Peyer's patch (tissue), 4 donors: Measurements from ENCODE around the gene PRSS58. TPM values are rescaled to one million over a fixed set of nuclear protein-coding genes. Genes with fewer than 3 reads are reported as not detected.

ENCODE experiments used
- DNase-seq, 3 donors: peaks; one replicate each; pipeline ENCODE4 v3.0.0-alpha.2; 2017 to 2019
- H3K27ac ChIP-seq, 4 donors: fragments of 200-600 bp; sonication (generic); one replicate each; pipeline ENCODE4 v1.5.1; 2016 to 2019
- H3K27me3 ChIP-seq, 2 donors: fragments of 200-600 bp; sonication (generic); one replicate each; pipeline ENCODE4 v1.5.1; 2019
- H3K36me3 ChIP-seq, 3 donors: fragments of 200-600 bp; sonication (generic); one replicate each; pipeline ENCODE4 v1.5.1; 2016 to 2019
- H3K4me1 ChIP-seq, 4 donors: fragments of 200-600 bp; sonication (generic); one replicate each; pipeline ENCODE4 v1.5.1; 2016 to 2019
- H3K4me3 ChIP-seq, 4 donors: fragments of 200-600 bp; sonication (generic); 1 replicate in 3 of 4; 2 replicates in 1 of 4; pipeline ENCODE4 v1.5.1; 2016 to 2019; ENCODE audit warnings: mild to moderate bottlenecking in 1 of 4
- H3K9me3 ChIP-seq, 4 donors: fragments of 200-600 bp; sonication (generic); one replicate each; pipeline ENCODE4 v1.5.1; 2016 to 2019; ENCODE audit warnings: mild to moderate bottlenecking in 1 of 4
- POLR2A ChIP-seq, 2 donors: fragments of 450-650 bp; IDR thresholded peaks; one replicate each; pipeline ENCODE4 v1.5.1; 2017; ENCODE audit warnings: antibody characterized with exemption in 2 of 2, mild to moderate bottlenecking in 2 of 2, moderate library complexity in 2 of 2
- total RNA-seq, 4 donors: library from RNA; depleted of rRNA; stranded (reverse); fragments of >200 nt; gene quantifications; one replicate each; pipeline ENCODE4 v1.1.0, GENCODE V29; 2016
- TF ChIP-seq, protein P1 (sequence below), 6 experiments: fragments of 450-650 bp in 4 of 6; fragments of 200-600 bp in 2 of 6; sonication (generic) in 1 of 6; IDR thresholded peaks; one replicate each; pipeline ENCODE4 v1.5.1; 2017 to 2019; ENCODE audit warnings: antibody characterized with exemption in 6 of 6, mild to moderate bottlenecking in 3 of 6, moderate library complexity in 1 of 6

The PRSS58 gene
- total RNA-seq, 4 donors from 2014 or later = not detected

DNA sequence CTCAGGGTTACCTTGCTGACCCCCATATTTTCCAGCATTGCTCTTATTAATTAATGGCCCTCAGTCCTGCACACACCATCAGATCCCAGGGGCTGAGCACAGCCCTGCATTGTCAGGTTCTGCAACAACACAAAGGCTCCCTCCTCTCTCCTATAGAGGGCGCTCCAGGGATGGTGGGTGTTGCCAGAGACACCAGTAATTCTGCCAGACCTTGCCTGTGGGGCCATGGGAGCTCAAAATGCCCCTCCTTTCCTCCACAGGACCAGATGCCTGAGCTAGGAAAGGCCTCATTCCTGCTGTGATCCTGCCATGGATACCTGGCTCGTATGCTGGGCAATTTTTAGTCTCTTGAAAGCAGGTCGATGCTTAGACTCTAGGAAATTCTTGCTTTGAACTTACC lies 42.8 kb upstream of the PRSS58 start:
- Histone ChIP-seq H3K4me3 (no peak overlapping the region), H3K36me3 (no peaks in the 10 kb centered on the region), H3K4me1 (no peaks in the 10 kb centered on the region), H3K27ac (no peak overlapping the region), H3K27me3 (no peaks in the 10 kb centered on the region), H3K9me3 (no peaks in the 10 kb centered on the region)
- no peak for DNase-seq
- TF ChIP-seq, protein P1, sequence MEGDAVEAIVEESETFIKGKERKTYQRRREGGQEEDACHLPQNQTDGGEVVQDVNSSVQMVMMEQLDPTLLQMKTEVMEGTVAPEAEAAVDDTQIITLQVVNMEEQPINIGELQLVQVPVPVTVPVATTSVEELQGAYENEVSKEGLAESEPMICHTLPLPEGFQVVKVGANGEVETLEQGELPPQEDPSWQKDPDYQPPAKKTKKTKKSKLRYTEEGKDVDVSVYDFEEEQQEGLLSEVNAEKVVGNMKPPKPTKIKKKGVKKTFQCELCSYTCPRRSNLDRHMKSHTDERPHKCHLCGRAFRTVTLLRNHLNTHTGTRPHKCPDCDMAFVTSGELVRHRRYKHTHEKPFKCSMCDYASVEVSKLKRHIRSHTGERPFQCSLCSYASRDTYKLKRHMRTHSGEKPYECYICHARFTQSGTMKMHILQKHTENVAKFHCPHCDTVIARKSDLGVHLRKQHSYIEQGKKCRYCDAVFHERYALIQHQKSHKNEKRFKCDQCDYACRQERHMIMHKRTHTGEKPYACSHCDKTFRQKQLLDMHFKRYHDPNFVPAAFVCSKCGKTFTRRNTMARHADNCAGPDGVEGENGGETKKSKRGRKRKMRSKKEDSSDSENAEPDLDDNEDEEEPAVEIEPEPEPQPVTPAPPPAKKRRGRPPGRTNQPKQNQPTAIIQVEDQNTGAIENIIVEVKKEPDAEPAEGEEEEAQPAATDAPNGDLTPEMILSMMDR (IDR thresholded peaks at IDR 0.05) = no peak
- TF ChIP-seq POLR2A (IDR thresholded peaks at IDR 0.05) = no peak

DNA sequence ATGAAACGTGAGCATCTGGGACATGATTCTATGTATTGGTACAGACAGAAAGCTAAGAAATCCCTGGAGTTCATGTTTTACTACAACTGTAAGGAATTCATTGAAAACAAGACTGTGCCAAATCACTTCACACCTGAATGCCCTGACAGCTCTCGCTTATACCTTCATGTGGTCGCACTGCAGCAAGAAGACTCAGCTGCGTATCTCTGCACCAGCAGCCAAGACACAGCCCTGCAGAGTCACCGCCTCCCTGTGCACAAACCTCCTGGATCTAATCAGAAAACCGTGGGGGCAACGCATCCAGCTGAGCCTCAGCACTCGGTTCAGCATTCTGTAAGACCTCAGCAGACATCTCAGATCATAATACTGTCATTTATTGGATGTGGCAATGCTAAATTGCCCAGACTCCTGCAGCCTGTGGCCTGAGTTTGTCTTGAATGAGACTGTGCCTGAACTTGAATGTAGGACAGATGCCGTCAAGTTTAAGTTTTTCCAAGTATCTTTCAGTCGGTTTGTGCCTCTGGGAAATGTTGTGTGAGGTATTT lies 41.5 kb upstream of the PRSS58 start:
- Histone ChIP-seq H3K27me3 (no peaks in the 10 kb centered on the region), H3K4me3 (no peak overlapping the region), H3K4me1 (no peaks in the 10 kb centered on the region), H3K27ac (no peak overlapping the region), H3K9me3 (no peaks in the 10 kb centered on the region), H3K36me3 (no peaks in the 10 kb centered on the region)
- TF ChIP-seq, protein P1 (IDR thresholded peaks at IDR 0.05) = no peak
- no peak for TF ChIP-seq POLR2A (IDR thresholded peaks at IDR 0.05)
- DNase-seq = no peak

GRCh38 chr7:142298627-142299026 lies 40.8 kb upstream of the PRSS58 start:
- Histone ChIP-seq H3K9me3 (no peaks in the 10 kb centered on the region), H3K27ac (no peak overlapping the region), H3K4me1 (no peaks in the 10 kb centered on the region), H3K27me3 (no peaks in the 10 kb centered on the region), H3K36me3 (no peaks in the 10 kb centered on the region), H3K4me3 (no peak overlapping the region)
- TF ChIP-seq, protein P1 (IDR thresholded peaks at IDR 0.05) = no peak
- no peak for TF ChIP-seq POLR2A (IDR thresholded peaks at IDR 0.05)
- no peak for DNase-seq

DNA sequence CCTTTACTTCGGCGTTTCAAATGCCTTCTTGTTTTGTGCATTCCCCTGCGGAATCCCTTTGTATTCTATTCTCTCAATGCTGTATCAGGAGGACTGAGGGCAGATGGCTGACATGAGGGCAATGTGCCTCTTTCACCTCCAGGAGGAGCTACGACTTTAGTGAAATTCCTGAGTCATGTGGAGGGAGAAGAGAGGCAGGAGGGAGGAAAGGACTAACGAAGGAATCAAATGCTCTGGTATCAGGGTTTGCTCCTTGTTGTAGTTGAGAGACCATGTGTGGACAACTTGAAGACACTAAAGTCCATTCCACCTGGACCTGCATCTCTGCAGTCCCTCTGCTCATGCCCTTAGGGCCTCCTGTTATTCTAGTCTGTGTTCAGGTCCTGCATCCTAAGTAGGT lies 40.2 kb upstream of the PRSS58 start:
- TF ChIP-seq, protein P1 (IDR thresholded peaks at IDR 0.05) = peak in 2 of 6 experiments; percentile 11 to 21
- TF ChIP-seq POLR2A (IDR thresholded peaks at IDR 0.05) = no peak
- DNase-seq = no peak
- Histone ChIP-seq H3K27ac (no peak overlapping the region), H3K36me3 (no peaks in the 10 kb centered on the region), H3K4me3 (no peak overlapping the region), H3K4me1 (no peaks in the 10 kb centered on the region), H3K27me3 (no peaks in the 10 kb centered on the region), H3K9me3 (no peaks in the 10 kb centered on the region)

GRCh38 chr7:142280263-142280662 lies 22.4 kb upstream of the PRSS58 start:
- no peak for TF ChIP-seq POLR2A (IDR thresholded peaks at IDR 0.05)
- TF ChIP-seq, protein P1 (IDR thresholded peaks at IDR 0.05) = no peak
- Histone ChIP-seq H3K36me3 (no peaks in the 10 kb centered on the region), H3K4me3 (no peak overlapping the region), H3K27ac (no peak overlapping the region), H3K9me3 (no peaks in the 10 kb centered on the region), H3K27me3 (no peaks in the 10 kb centered on the region), H3K4me1 (no peaks in the 10 kb centered on the region)
- no peak for DNase-seq

GRCh38 chr7:142279601-142280000 lies 21.7 kb upstream of the PRSS58 start:
- Histone ChIP-seq H3K27me3 (no peaks in the 10 kb centered on the region), H3K4me1 (no peaks in the 10 kb centered on the region), H3K27ac (no peak overlapping the region), H3K9me3 (no peaks in the 10 kb centered on the region), H3K4me3 (no peak overlapping the region), H3K36me3 (no peaks in the 10 kb centered on the region)
- no peak for DNase-seq
- no peak for TF ChIP-seq POLR2A (IDR thresholded peaks at IDR 0.05)
- TF ChIP-seq, protein P1 (IDR thresholded peaks at IDR 0.05) = no peak
